OCI-LY7 (cell line): Measurements from ENCODE around the gene FPR1. TPM values are rescaled to one million over a fixed set of nuclear protein-coding genes. Genes with fewer than 3 reads are reported as not detected.

ENCODE experiments used
- BruUV-seq: library from RNA; stranded (reverse); fragments of 400-500 nt; replicated peaks from 2 replicates; lab custom pipeline; 2021; lab: Mats Ljungman, UMichigan
- CTCF ChIA-PET: fragments of 300-600 bp; sonication (Branson Sonifier 250); formaldehyde crosslinking; loops from one replicate; lab custom pipeline; 2022; ENCODE audit warnings: antibody characterized with exemption; ENCODE audit not compliant: unreplicated experiment; lab: Charles Lee
- POLR2A ChIA-PET: fragments of 300-600 bp; sonication (Branson Sonifier 250); formaldehyde crosslinking; loops from one replicate; lab custom pipeline; 2022; ENCODE audit warnings: antibody characterized with exemption; lab: Charles Lee
- DNase-seq: peaks from one replicate; pipeline ENCODE4 v3.0.0-alpha.2; 2015; ENCODE audit warnings: low spot score
- H2AFZ ChIP-seq: fragments of 200-600 bp; sonication (generic), shearing (Covaris generic); 2 replicates; pipeline ENCODE4 v1.6.1; 2014; ENCODE audit warnings: mild to moderate bottlenecking, antibody characterized with exemption, low read length, moderate library complexity
- H3K27ac ChIP-seq: fragments of 200-600 bp; sonication (generic); 2 replicates; pipeline ENCODE4 v1.5.1; 2014; ENCODE audit warnings: mixed run types, low read depth, mild to moderate bottlenecking, moderate library complexity, low read length, inconsistent platforms; ENCODE audit not compliant: poor library complexity, severe bottlenecking
- H3K36me3 ChIP-seq: fragments of 200-600 bp; sonication (generic); 2 replicates; pipeline ENCODE4 v1.6.1; 2014; ENCODE audit warnings: mild to moderate bottlenecking, antibody characterized with exemption, low read length, moderate library complexity, mixed read lengths; ENCODE audit not compliant: insufficient read depth
- H3K4me1 ChIP-seq: fragments of 200-600 bp; sonication (generic); 2 replicates; pipeline ENCODE4 v1.5.1; 2014; ENCODE audit warnings: mild to moderate bottlenecking, low read length; ENCODE audit not compliant: insufficient read depth, poor library complexity, severe bottlenecking
- H3K4me2 ChIP-seq: fragments of 200-600 bp; sonication (generic); 2 replicates; pipeline ENCODE4 v1.6.1; 2014; ENCODE audit warnings: mild to moderate bottlenecking, low read length
- H3K4me3 ChIP-seq: fragments of 200-600 bp; sonication (generic); 2 replicates; pipeline ENCODE4 v1.5.1; 2014; ENCODE audit warnings: mild to moderate bottlenecking, low read depth, low read length; ENCODE audit not compliant: poor library complexity, severe bottlenecking
- H3K79me2 ChIP-seq: fragments of 200-600 bp; sonication (generic); 2 replicates; pipeline ENCODE4 v1.6.1; 2016; ENCODE audit warnings: low read depth, mild to moderate bottlenecking, low read length, moderate library complexity, mixed read lengths; ENCODE audit not compliant: insufficient read depth
- H3K9me2 ChIP-seq: fragments of 200-600 bp; sonication (generic); 2 replicates; pipeline ENCODE4 v1.6.1; 2016; ENCODE audit warnings: mild to moderate bottlenecking, low read length, mixed read lengths; ENCODE audit not compliant: insufficient read depth
- H3K9me3 ChIP-seq: fragments of 200-600 bp; sonication (generic); 2 replicates; pipeline ENCODE4 v1.6.1; 2014; ENCODE audit warnings: mild to moderate bottlenecking, mixed run types, low read length, mixed read lengths
- H4K20me1 ChIP-seq: fragments of 200-600 bp; sonication (generic); 2 replicates; pipeline ENCODE4 v1.6.1; 2014; ENCODE audit warnings: mild to moderate bottlenecking, antibody characterized with exemption, low read length, moderate library complexity, mixed read lengths; ENCODE audit not compliant: insufficient read depth
- CTCF ChIP-seq: fragments of 200-600 bp; sonication (generic); conservative IDR thresholded peaks from 2 replicates; pipeline ENCODE4 v1.5.1; 2014; ENCODE audit warnings: mild to moderate bottlenecking, antibody characterized with exemption, low read length, moderate library complexity, mixed read lengths
- EZH2phosphoT487 ChIP-seq: fragments of 200-600 bp; sonication (generic); IDR thresholded peaks from 2 replicates; pipeline ENCODE4 v1.6.1; 2018; ENCODE audit warnings: low read depth, borderline replicate concordance, mild to moderate bottlenecking, mixed run types, antibody characterized with exemption, low read length, moderate library complexity, mixed read lengths
- intact Hi-C: fragments of 100-400 bp; cut with micrococcal nuclease; formaldehyde crosslinking; loops from one replicate; pipeline ENCODE4 v1.10.0; 2022; ENCODE audit not compliant: unreplicated experiment
- total RNA-seq, 2 experiments: library from RNA; depleted of rRNA in 1 of 2; stranded (reverse); fragments of >200 nt in 1 of 2; shearing (Covaris generic) in 1 of 2; gene quantifications; 2 replicates each; pipeline ENCODE4 v1.2.3, GENCODE V29; 2014 to 2022

The FPR1 gene
- total RNA-seq, 2 experiments from 2014 or later = not detected

- H2AFZ ChIP-seq = no peak overlapping the region
- BruUV-seq = no TSS peak
- no peak overlapping the region for H3K4me3 ChIP-seq
- H3K9me2 ChIP-seq = no peaks in the 10 kb centered on the region
- no peak overlapping the region for H3K27ac ChIP-seq
- peaks cover 34% of the 10 kb centered on the region for H3K4me1 ChIP-seq
- no peaks in the 10 kb centered on the region for H3K36me3 ChIP-seq
- POLR2A ChIA-PET = interaction anchor here (0.7 kb wide), 1 partner anchor 265 kb away, joined by 3 read pairs; no protein-coding TSS in a partner anchor
- intact Hi-C loops = loop anchor here (2.0 kb wide), 1 partner anchor 63 kb away; no protein-coding TSS in a partner anchor
- CTCF ChIA-PET = no interaction called here
- TF ChIP-seq EZH2phosphoT487 (no peak), CTCF (no peak)
- no peak overlapping the region for H3K4me2 ChIP-seq
- no peaks in the 10 kb centered on the region for H3K9me3 ChIP-seq
- no peaks in the 10 kb centered on the region for H4K20me1 ChIP-seq
- no peak for DNase-seq
- H3K79me2 ChIP-seq = no peaks in the 10 kb centered on the region
Observed at GRCh38 chr19:51713319-51714285, 38.1 kb downstream of the FPR1 start.

- Histone ChIP-seq H2AFZ (no peak overlapping the region), H3K4me3 (no peak overlapping the region), H3K9me3 (no peaks in the 10 kb centered on the region), H3K4me2 (peak overlapping the region; percentile 10; the same call in 1 of the 2 replicates), H3K9me2 (no peaks in the 10 kb centered on the region), H3K36me3 (no peaks in the 10 kb centered on the region), H3K27ac (no peak overlapping the region), H3K4me1 (peaks cover 34% of the 10 kb centered on the region), H4K20me1 (no peaks in the 10 kb centered on the region), H3K79me2 (no peaks in the 10 kb centered on the region)
- TF ChIP-seq CTCF (peak; percentile 79), EZH2phosphoT487 (no peak)
- no TSS peak for BruUV-seq
- POLR2A ChIA-PET = no interaction called here
- intact Hi-C loops = loop anchor here (2.0 kb wide), 1 partner anchor 64 kb away; no protein-coding TSS in a partner anchor
- CTCF ChIA-PET = no interaction called here
- DNase-seq = peak; percentile 77
Observed at GRCh38 chr19:51712461-51713081, 39.1 kb downstream of the FPR1 start.
